ENCODE measurements around the gene AFMID.

Gene AFMID

GRCh38 chr17:78255029-78255656 is 68.0 kb downstream of the AFMID start:
- no peak for DNase-seq (ENCODE audit: low read depth)

DNA sequence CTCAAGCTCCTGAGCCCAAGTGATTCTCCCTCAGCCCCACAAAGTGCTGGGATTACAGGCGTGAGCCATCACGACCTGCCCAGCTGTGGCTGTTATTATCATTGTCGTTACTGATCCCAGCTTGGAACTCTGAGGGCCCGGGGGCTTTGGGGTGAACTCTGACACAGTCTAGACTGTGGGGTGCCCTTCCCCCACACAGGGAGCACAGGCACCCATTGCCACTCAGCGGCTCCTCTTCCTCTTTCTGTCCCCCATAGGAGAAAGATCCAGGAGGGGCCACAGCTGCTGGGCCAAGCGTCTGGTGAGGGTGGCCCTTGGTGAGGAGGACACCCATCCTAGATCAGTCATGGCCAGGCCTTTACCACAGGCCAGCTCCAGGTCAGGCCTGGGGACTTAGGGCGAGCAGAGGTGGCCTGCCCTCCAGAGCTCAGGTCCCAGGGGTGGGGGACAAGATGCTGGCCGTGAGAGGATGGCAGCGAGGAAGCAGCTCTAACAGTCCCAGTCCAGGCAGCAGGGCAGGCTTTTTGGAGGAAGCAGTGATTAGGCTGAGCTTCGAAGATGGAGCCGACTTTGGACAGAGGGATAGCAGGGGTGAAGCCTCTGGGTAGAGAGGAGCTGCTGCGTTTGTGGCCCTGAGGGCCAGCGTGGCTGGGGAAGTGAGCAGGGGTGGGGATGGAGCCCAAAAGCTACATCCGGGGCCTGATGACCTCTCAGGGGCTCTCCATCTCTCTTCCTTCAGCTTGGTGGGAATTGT is 69.0 kb downstream of the AFMID start:
- DNase-seq (ENCODE audit: low read depth): no peak

DNA sequence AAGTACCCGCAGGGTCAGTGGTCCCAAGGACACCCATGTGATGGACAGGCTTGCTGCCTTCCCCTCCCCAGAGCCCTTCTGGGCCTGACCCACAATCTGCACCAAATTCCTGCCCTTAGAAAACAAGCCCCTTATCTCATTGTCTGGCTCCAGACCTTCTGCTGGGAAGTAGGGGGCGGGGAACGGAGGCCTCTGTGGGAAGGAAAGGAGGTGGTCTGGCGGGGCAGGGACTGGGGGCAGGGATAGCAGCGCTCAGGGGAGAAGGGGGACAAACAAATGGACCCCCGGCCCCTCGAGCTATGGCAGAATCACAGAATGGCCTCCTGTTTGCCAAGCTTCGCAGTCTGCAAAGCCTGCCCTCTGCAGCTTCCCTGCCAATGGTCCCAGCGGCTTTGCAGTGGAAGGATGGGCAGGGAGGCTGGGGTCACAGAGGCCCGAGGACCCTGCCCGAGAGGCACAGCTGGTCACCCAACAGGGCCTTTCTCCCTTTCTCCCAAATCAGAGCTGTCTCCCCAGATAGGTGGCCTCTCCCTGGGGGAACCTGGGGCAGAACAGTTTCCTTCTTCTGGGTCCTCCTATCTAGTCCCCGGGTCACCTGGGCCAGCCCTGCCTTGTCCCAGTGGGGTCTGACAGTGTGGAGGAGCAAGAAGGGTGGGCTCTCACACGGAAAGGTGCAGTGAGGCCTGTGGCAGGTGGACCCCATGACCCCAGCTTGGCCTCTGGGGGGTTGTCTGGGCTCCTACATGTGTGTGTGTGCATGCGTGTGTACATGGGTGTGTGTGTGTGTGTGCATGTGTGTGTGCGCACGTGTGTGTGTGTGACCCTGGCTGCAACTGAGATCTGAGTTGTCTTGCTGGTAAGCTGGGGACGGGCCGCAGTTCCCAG is 69.8 kb downstream of the AFMID start:
- no peak for DNase-seq (ENCODE audit: low read depth)

All from CMK (cell line).